K562 (cell line): ENCODE results near the gene EPB41L2. TPM values are rescaled to one million over a fixed set of nuclear protein-coding genes. Genes with fewer than 3 reads are reported as not detected.

Experiments
- ATAC-seq: fragments of 200-7000 bp; cut with Tn5 transposase; 3 replicates; pipeline ENCODE4 v1.9.1; 2020; ENCODE audit warnings: moderate library complexity
- BruUV-seq: library from RNA; stranded (reverse); fragments of 400-500 nt; replicated peaks from 2 replicates; lab custom pipeline; 2021; lab: Mats Ljungman, UMichigan
- CTCF ChIA-PET: fragments of 300-600 bp; formaldehyde crosslinking; extraction: SDS; loops from one replicate; lab custom pipeline; 2021; ENCODE audit warnings: low intra/inter-chr PET ratio; lab: Yijun Ruan, JAX
- POLR2A ChIA-PET: fragments of 300-600, 350-650 bp; sonication (Branson Sonifier 250); formaldehyde crosslinking; extraction: SDS; loops from one replicate; lab custom pipeline; 2021; ENCODE audit warnings: antibody characterized with exemption, inconsistent platforms; lab: Yijun Ruan, JAX
- DNase-seq, 4 experiments: peaks; one replicate each; pipeline versions ENCODE4 v3.0.0 to v3.0.0-alpha.2; 2011 to 2018; ENCODE audit warnings: low spot score in 3 of 4, mixed read lengths in 3 of 4; ENCODE audit errors: extremely low read depth in 1 of 4
- FAIRE-seq: peaks from 2 replicates; lab custom pipeline; 2011; peaks lifted over from hg19 to GRCh38; lab: Jason Lieb, UNC
- H2AFZ ChIP-seq: 2 replicates; pipeline ENCODE4 v1.6.0; 2011; ENCODE audit warnings: low read depth, low read length, control low read depth, inconsistent platforms
- H3K27ac ChIP-seq: fragments of 200-600 bp; 3 replicates; pipeline ENCODE4 v1.8.0; 2011; ENCODE audit warnings: low read depth, mild to moderate bottlenecking, control low read depth, inconsistent platforms, low read length, moderate library complexity, mixed read lengths; ENCODE audit errors: extremely low read depth
- H3K27me3 ChIP-seq, 2 experiments: fragments of 300-600 bp in 1 of 2; 2 replicates in 1 of 2; 3 replicates in 1 of 2; pipeline versions ENCODE4 v1.6.0 to v1.8.0; 2011; ENCODE audit warnings: inconsistent platforms in 2 of 2, low read length in 2 of 2, mild to moderate bottlenecking in 1 of 2, mixed read lengths in 1 of 2, moderate library complexity in 1 of 2; ENCODE audit not compliant: control insufficient read depth in 2 of 2, insufficient read depth in 2 of 2
- H3K36me3 ChIP-seq: fragments of 300-600 bp; 3 replicates; pipeline ENCODE4 v1.8.0; 2011; ENCODE audit warnings: mild to moderate bottlenecking, low read length, inconsistent platforms; ENCODE audit not compliant: control insufficient read depth, insufficient read depth
- H3K4me1 ChIP-seq, 2 experiments: fragments of 200-600 bp in 1 of 2; replicated peaks in 1 of 2; 2 replicates in 1 of 2; 3 replicates in 1 of 2; pipeline versions ENCODE4 v1.5.1 to v1.8.0; 2011; ENCODE audit warnings: inconsistent platforms in 2 of 2, low read length in 2 of 2, mild to moderate bottlenecking in 1 of 2, mixed read lengths in 1 of 2, moderate library complexity in 1 of 2; ENCODE audit not compliant: control insufficient read depth in 2 of 2, insufficient read depth in 2 of 2
- H3K4me2 ChIP-seq: 2 replicates; pipeline ENCODE4 v1.6.1; 2011; ENCODE audit warnings: low read length, control low read depth, inconsistent platforms, mixed read lengths; ENCODE audit not compliant: insufficient read depth
- H3K4me3 ChIP-seq: fragments of 200-600 bp; sonication (generic), shearing (Covaris generic); 2 replicates; pipeline ENCODE4 v1.5.1; 2016; ENCODE audit warnings: control low read depth, inconsistent platforms
- H3K79me2 ChIP-seq: fragments of 200-600 bp; 3 replicates; pipeline ENCODE4 v1.8.0; 2011; ENCODE audit warnings: low read length, inconsistent platforms; ENCODE audit not compliant: control insufficient read depth, insufficient read depth
- H3K9ac ChIP-seq, 2 experiments: 2 replicates each; pipeline versions ENCODE4 v1.6.0 to v1.6.1; 2011; ENCODE audit warnings: low read depth in 2 of 2, low read length in 2 of 2, control low read depth in 1 of 2, inconsistent platforms in 1 of 2, mild to moderate bottlenecking in 1 of 2, mixed read lengths in 1 of 2; ENCODE audit not compliant: insufficient read depth in 1 of 2
- H3K9me1 ChIP-seq: one replicate; pipeline ENCODE4 v1.6.0; 2011; ENCODE audit warnings: inconsistent platforms, mild to moderate bottlenecking, low read length, moderate library complexity; ENCODE audit not compliant: control insufficient read depth, insufficient read depth
- H3K9me3 ChIP-seq: replicated peaks from 2 replicates; pipeline ENCODE4 v1.5.1; 2011; ENCODE audit warnings: low read depth, low read length, inconsistent platforms; ENCODE audit not compliant: control insufficient read depth, insufficient read depth
- H4K20me1 ChIP-seq: replicated peaks from 2 replicates; pipeline ENCODE4 v1.6.1; 2011; ENCODE audit warnings: low read length, inconsistent platforms, mixed read lengths; ENCODE audit not compliant: control insufficient read depth, insufficient read depth
- CBFA2T2 ChIP-seq: fragments of 450-650 bp; conservative IDR thresholded peaks from 2 replicates; pipeline ENCODE4 v1.6.1; 2017; ENCODE audit warnings: mild to moderate bottlenecking
- E2F3 ChIP-seq: fragments of 250-450 bp; sonication (Bioruptor Pico); IDR thresholded peaks from 2 replicates; pipeline ENCODE4 v1.4.0; 2020; ENCODE audit warnings: mild to moderate bottlenecking
- FIP1L1 ChIP-seq: fragments of 200-400 bp; formaldehyde crosslinking; IDR thresholded peaks from 2 replicates; pipeline ENCODE4 v1.6.1; 2018; ENCODE audit warnings: mild to moderate bottlenecking, low read depth, low read length; ENCODE audit not compliant: poor library complexity, severe bottlenecking
- NCOA6 ChIP-seq: fragments of 450-650 bp; IDR thresholded peaks from 2 replicates; pipeline ENCODE4 v1.6.1; 2017; ENCODE audit warnings: mild to moderate bottlenecking
- NR2F6 ChIP-seq: fragments of 450-650 bp; formaldehyde crosslinking; IDR thresholded peaks from 2 replicates; pipeline ENCODE4 v1.4.0; 2020; ENCODE audit warnings: mild to moderate bottlenecking
- TSC22D4 ChIP-seq: fragments of 450-650 bp; IDR thresholded peaks from 2 replicates; pipeline ENCODE4 v1.6.1; 2016; ENCODE audit warnings: missing genetic modification characterization, missing biosample characterization, control low read depth
- ZNF408 ChIP-seq: fragments of 250-450 bp; sonication (Bioruptor Pico); IDR thresholded peaks from 2 replicates; pipeline ENCODE4 v1.4.0; 2020; ENCODE audit warnings: low read depth, mild to moderate bottlenecking, moderate library complexity
- ZSCAN32 ChIP-seq: fragments of 450-650 bp; formaldehyde crosslinking; IDR thresholded peaks from 2 replicates; pipeline ENCODE4 v1.4.0; 2020; ENCODE audit warnings: mild to moderate bottlenecking, moderate library complexity
- WGBS: fragments of 100-300 bp; shearing (Covaris generic); methylation state at CpG from one replicate; pipeline ENCODE4 v1.1.6; 2016; ENCODE audit warnings: low coverage, mixed read lengths; ENCODE audit not compliant: insufficient coverage; ENCODE audit errors: missing lambda C conversion rate; 5-methylcytosine and 5-hydroxymethylcytosine counted together
- in situ Hi-C: fragments of 300-500 bp; cut with MboI; formaldehyde crosslinking; loops from 4 replicates; pipeline ENCODE4 v1.15.0; 2018; ENCODE audit warnings: inconsistent platforms, mixed read lengths
- intact Hi-C: fragments of 100-400 bp; cut with micrococcal nuclease; formaldehyde crosslinking; loops from 2 replicates; pipeline ENCODE4 v1.14.2; 2022
- polyA plus RNA-seq, 8 experiments: library from polyadenylated mRNA; depleted of rRNA in 4 of 8; stranded (reverse) in 5 of 8; unstranded in 3 of 8; fragments of >200 nt; fragmentation: Nextera tagmentation in 2 of 8; fragmentation: Illumina TruSeq in 1 of 8; extraction: Ambion mirVana in 2 of 8; extraction: Trizol in 1 of 8; gene quantifications; 2 replicates each; pipeline versions ENCODE4 v1.2.1 to v1.2.3, GENCODE V29; 2011 to 2014; ENCODE audit warnings: inconsistent platforms in 1 of 8, missing spikeins in 1 of 8
- total RNA-seq, 7 experiments: library from RNA; depleted of rRNA in 6 of 7; stranded (reverse); fragments of >200 nt in 6 of 7; fragmentation: Illumina TruSeq in 2 of 7; extraction: Trizol in 2 of 7; gene quantifications; 2 replicates each; pipeline versions ENCODE4 v1.2.1 to v1.2.3, GENCODE V29; 2011 to 2021; ENCODE audit warnings: low replicate concordance in 1 of 7
- TF ChIP-seq, protein P1 (sequence below): fragments of 450-650 bp; IDR thresholded peaks from one replicate; pipeline ENCODE4 v1.6.1; 2018; ENCODE audit warnings: mild to moderate bottlenecking, moderate library complexity; ENCODE audit not compliant: partially characterized antibody

Gene EPB41L2
- total and polyA plus RNA-seq, 9 of the 15 experiments (the other 6 are each of a cell fraction or from before 2014, with no cell fraction given), result 5.1 to 53.6 (median 25.0) TPM

DNA sequence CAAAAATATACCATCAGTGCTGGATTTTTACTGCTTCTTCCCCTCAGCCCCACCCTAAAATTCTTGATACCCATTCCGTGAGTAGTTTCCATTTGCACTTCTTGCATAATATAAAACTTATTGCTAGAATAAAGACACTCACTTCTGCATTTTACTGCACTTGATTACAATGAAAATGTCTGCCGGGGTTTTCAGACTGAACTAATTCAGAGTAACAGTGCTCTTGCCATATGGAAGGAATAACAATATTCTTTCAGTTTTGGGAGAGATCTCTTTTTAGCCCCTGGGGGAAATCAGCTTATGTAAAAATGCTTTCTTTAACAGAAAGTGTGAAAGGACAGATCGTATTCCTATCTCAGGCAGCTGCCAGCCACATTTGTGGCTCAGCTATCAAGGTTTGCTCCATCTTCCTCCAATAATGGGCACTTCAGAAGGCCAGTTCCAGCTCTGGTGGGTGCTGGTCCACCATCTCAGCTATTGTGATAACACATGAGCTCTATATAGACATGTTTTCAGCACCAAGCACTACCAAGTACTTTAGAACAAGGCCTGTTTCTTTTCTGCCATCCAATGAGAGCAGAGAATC, 226.9 kb downstream of the EPB41L2 start:
- 11% methylated on average over 3 of the region's 3 CpGs for WGBS
- no peaks in the 10 kb centered on the region for H4K20me1 ChIP-seq
- no peak overlapping the region for H3K4me2 ChIP-seq
- intact Hi-C loops, result no loop called here
- in situ Hi-C loops, result no loop called here
- ATAC-seq, result no peak
- DNase-seq, result no peak
- H3K27ac ChIP-seq, result no peak overlapping the region
- no peak overlapping the region for H2AFZ ChIP-seq
- no peaks in the 10 kb centered on the region for H3K79me2 ChIP-seq
- H3K9me3 ChIP-seq, result no peaks in the 10 kb centered on the region
- no peak for FAIRE-seq
- no peaks in the 10 kb centered on the region for H3K4me1 ChIP-seq
- H3K36me3 ChIP-seq, result no peaks in the 10 kb centered on the region
- CTCF ChIA-PET, result no interaction called here
- no peak overlapping the region for H3K9ac ChIP-seq
- H3K9me1 ChIP-seq, result no peaks in the 10 kb centered on the region
- POLR2A ChIA-PET, result no interaction called here
- TF ChIP-seq TSC22D4, result no peak
- TF ChIP-seq, all 486 proteins: peak for 0
- H3K27me3 ChIP-seq, result no peaks in the 10 kb centered on the region
- no TSS peak for BruUV-seq
- no peak overlapping the region for H3K4me3 ChIP-seq

DNA sequence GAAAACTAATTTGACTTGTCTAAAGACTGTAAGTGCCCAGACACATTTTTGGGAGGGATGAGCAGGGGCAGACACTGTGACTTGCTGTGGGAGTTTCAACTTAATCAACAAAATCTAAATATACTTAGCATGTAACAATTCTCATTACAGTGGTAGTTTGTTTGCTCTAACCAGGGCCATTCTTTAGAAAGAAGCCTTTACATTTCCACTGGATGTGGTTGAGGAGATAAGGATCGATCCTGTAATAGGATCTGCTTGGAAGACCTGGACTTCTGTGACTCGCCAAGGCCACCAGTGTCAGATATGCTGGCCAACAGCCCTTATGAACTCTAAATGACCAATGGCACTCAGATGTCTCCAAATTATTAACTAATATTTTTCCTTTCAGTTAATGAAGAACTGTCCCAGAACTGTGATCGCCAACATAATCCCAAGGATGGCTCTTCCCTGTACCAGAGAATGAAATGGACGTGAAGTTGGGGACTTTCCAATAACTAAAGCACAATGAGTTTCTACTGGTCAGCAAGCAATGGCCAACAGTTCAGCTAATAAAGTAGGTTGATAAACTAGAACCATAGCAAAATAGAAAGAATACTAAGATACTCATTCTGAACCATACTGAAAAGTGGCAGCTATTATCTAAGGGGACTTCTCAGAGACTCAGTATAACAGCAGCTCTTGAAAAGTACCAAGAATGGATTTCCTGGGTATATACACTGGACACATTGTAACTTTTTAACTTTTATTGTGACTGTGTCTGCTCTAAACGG, 228.4 kb downstream of the EPB41L2 start:
- in situ Hi-C loops, result no loop called here
- ATAC-seq, result no peak
- BruUV-seq, result no TSS peak
- TF ChIP-seq, protein P1, sequence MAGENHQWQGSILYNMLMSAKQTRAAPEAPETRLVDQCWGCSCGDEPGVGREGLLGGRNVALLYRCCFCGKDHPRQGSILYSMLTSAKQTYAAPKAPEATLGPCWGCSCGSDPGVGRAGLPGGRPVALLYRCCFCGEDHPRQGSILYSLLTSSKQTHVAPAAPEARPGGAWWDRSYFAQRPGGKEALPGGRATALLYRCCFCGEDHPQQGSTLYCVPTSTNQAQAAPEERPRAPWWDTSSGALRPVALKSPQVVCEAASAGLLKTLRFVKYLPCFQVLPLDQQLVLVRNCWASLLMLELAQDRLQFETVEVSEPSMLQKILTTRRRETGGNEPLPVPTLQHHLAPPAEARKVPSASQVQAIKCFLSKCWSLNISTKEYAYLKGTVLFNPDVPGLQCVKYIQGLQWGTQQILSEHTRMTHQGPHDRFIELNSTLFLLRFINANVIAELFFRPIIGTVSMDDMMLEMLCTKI, result no peak
- TF ChIP-seq ZNF408 (CRISPR knock-in tag) (no peak), NR2F6 (CRISPR knock-in tag) (no peak), E2F3 (no peak), CBFA2T2 (no peak), FIP1L1 (no peak), ZSCAN32 (CRISPR knock-in tag) (no peak), NCOA6 (no peak)
- intact Hi-C loops, result no loop called here
- H3K4me2 ChIP-seq, result no peak overlapping the region
- no peak overlapping the region for H3K9ac ChIP-seq
- H3K9me3 ChIP-seq, result no peaks in the 10 kb centered on the region
- no peaks in the 10 kb centered on the region for H3K27me3 ChIP-seq
- H3K9me1 ChIP-seq, result no peaks in the 10 kb centered on the region
- POLR2A ChIA-PET, result no interaction called here
- no peak for FAIRE-seq
- no peaks in the 10 kb centered on the region for H3K79me2 ChIP-seq
- no peak overlapping the region for H3K4me3 ChIP-seq
- H3K27ac ChIP-seq, result no peak overlapping the region
- CTCF ChIA-PET, result no interaction called here
- 12% methylated on average over 5 of the region's 5 CpGs for WGBS
- H3K36me3 ChIP-seq, result no peaks in the 10 kb centered on the region
- no peaks in the 10 kb centered on the region for H3K4me1 ChIP-seq
- no peak overlapping the region for H2AFZ ChIP-seq
- DNase-seq, result no peak
- H4K20me1 ChIP-seq, result no peaks in the 10 kb centered on the region
